Measurements from ENCODE around the gene CHIA. TPM values are rescaled to one million over a fixed set of nuclear protein-coding genes. Genes with fewer than 3 reads are reported as not detected.

CHIA gene
- total RNA-seq: not detected

DNA sequence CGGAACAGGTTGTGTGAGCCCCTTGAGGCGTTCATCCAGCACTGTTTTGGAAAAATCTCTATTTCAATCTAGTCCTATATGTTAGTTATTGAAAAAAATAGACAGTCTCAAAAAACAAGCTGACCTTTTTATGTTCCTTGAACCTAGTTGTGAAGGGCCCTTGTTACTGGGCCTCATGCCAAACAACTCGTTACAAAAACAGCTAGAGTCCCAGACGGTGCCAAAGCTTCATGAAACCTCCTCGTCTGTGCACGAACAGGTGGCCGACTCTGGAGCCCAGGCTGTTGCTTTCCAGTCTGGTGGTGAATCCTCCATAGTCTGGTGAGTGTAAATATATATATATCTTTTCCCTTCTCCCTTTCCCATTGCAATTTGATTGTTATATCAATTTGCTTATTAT lies at the start of gene CHIA:
Gene CHIA (plus strand): TSS at position 222 of the 400 bp plus-strand sequence. CDS start 19,617 bp downstream, outside the sequence.

Small RNA genes lying within 50 kb of the gene (small RNA-seq; reads per million reads assigned to genes)
- not detected for gene AL356387.2

Other genes with a start within 250 kb of the CHIA start
- gene DRAM2, start 150.8 kb upstream of the CHIA start, total RNA-seq: 51.2 TPM
- gene CEPT1, start 150.6 kb upstream of the CHIA start, total RNA-seq: 56.5 TPM
- 2.3 TPM for gene DENND2D, start 90.2 kb upstream of the CHIA start, total RNA-seq
- 0.92 TPM for gene CHI3L2, start 63.1 kb upstream of the CHIA start, total RNA-seq
- gene OVGP1, start 136.9 kb downstream of the CHIA start, total RNA-seq: 1.6 TPM
- 36.2 TPM for gene WDR77, start 158.4 kb downstream of the CHIA start, total RNA-seq
- gene ATP5PB, start 158.6 kb downstream of the CHIA start, total RNA-seq: 209 TPM
- 1.2 TPM for gene C1orf162, start 183.1 kb downstream of the CHIA start, total RNA-seq
- 3.0 TPM for gene ADORA3, start 212.8 kb downstream of the CHIA start, total RNA-seq
- gene TMIGD3, start 212.8 kb downstream of the CHIA start, total RNA-seq: 4.8 TPM

Measured in diencephalon (tissue), 1 donor.